NT2/D1 (cell line): ENCODE results near the gene CUL3.

ENCODE experiments used
- DNase-seq: peaks from one replicate; pipeline ENCODE4 v3.0.0-alpha.2; 2011; ENCODE audit warnings: low read depth, low spot score
- H3K27me3 ChIP-seq: 2 replicates; pipeline ENCODE4 v1.6.0; 2011; ENCODE audit warnings: mild to moderate bottlenecking; ENCODE audit not compliant: insufficient read length, insufficient read depth
- H3K36me3 ChIP-seq: 2 replicates; pipeline ENCODE4 v1.6.1; 2011; ENCODE audit warnings: mild to moderate bottlenecking, low read length, mixed read lengths; ENCODE audit not compliant: insufficient read depth, insufficient read length
- H3K4me1 ChIP-seq: 2 replicates; pipeline ENCODE4 v1.5.1; 2011; ENCODE audit not compliant: insufficient read depth, insufficient read length
- H3K4me3 ChIP-seq: 2 replicates; pipeline ENCODE4 v1.5.1; 2011; ENCODE audit warnings: low read depth; ENCODE audit not compliant: insufficient read length
- H3K9ac ChIP-seq: 2 replicates; pipeline ENCODE4 v1.6.0; 2011; ENCODE audit warnings: low read depth; ENCODE audit not compliant: insufficient read length
- H3K9me3 ChIP-seq: 2 replicates; pipeline ENCODE4 v1.5.1; 2011; ENCODE audit warnings: mild to moderate bottlenecking, low read length; ENCODE audit not compliant: insufficient read depth
- SUZ12 ChIP-seq: IDR thresholded peaks from 2 replicates; pipeline ENCODE4 v1.6.1; 2011; ENCODE audit not compliant: insufficient read length, insufficient read depth; ENCODE audit errors: extremely low read depth
- YY1 ChIP-seq: IDR thresholded peaks from 2 replicates; pipeline ENCODE4 v1.6.1; 2011; ENCODE audit not compliant: insufficient read length, insufficient read depth
- ZNF274 ChIP-seq: IDR thresholded peaks from 2 replicates; pipeline ENCODE4 v1.6.1; 2011; ENCODE audit warnings: mild to moderate bottlenecking, low read depth, low read length

CUL3 gene

GRCh38 chr2:224551693-224552092 is 33.5 kb downstream of the CUL3 start:
- H3K27me3 ChIP-seq: no peaks in the 10 kb centered on the region
- no peak for TF ChIP-seq SUZ12
- no peak for TF ChIP-seq ZNF274
- TF ChIP-seq YY1: no peak
- no peak overlapping the region for H3K9ac ChIP-seq
- peaks cover 40% of the 10 kb centered on the region for H3K36me3 ChIP-seq
- H3K4me3 ChIP-seq: no peak overlapping the region
- H3K9me3 ChIP-seq: no peaks in the 10 kb centered on the region
- no peaks in the 10 kb centered on the region for H3K4me1 ChIP-seq
- DNase-seq: no peak

GRCh38 chr2:224546926-224547325 is 38.2 kb downstream of the CUL3 start:
- no peaks in the 10 kb centered on the region for H3K27me3 ChIP-seq
- no peak overlapping the region for H3K9ac ChIP-seq
- H3K9me3 ChIP-seq: no peaks in the 10 kb centered on the region
- DNase-seq: no peak
- H3K4me3 ChIP-seq: no peak overlapping the region
- H3K4me1 ChIP-seq: no peaks in the 10 kb centered on the region
- peaks cover 21% of the 10 kb centered on the region for H3K36me3 ChIP-seq
- TF ChIP-seq YY1 (no peak), SUZ12 (no peak), ZNF274 (no peak)

- Histone ChIP-seq H3K4me1 (no peaks in the 10 kb centered on the region), H3K36me3 (peaks cover 28% of the 10 kb centered on the region), H3K4me3 (no peak overlapping the region), H3K9ac (no peak overlapping the region), H3K27me3 (no peaks in the 10 kb centered on the region), H3K9me3 (no peaks in the 10 kb centered on the region)
- TF ChIP-seq YY1 (no peak), SUZ12 (no peak), ZNF274 (no peak)
- no peak for DNase-seq
These were observed 39.1 kb downstream of the CUL3 start for GRCh38 chr2:224545884-224546644.

GRCh38 chr2:224543939-224544338 is 41.2 kb downstream of the CUL3 start:
- no peaks in the 10 kb centered on the region for H3K9me3 ChIP-seq
- H3K27me3 ChIP-seq: no peaks in the 10 kb centered on the region
- H3K36me3 ChIP-seq: peaks cover 38% of the 10 kb centered on the region
- no peak overlapping the region for H3K4me3 ChIP-seq
- H3K4me1 ChIP-seq: no peaks in the 10 kb centered on the region
- DNase-seq: no peak
- no peak overlapping the region for H3K9ac ChIP-seq
- TF ChIP-seq YY1 (no peak), ZNF274 (no peak), SUZ12 (no peak)

GRCh38 chr2:224538561-224539138 is 46.5 kb downstream of the CUL3 start:
- H3K36me3 ChIP-seq: peaks cover 43% of the 10 kb centered on the region
- no peak overlapping the region for H3K9ac ChIP-seq
- H3K27me3 ChIP-seq: no peaks in the 10 kb centered on the region
- no peak for DNase-seq
- no peaks in the 10 kb centered on the region for H3K9me3 ChIP-seq
- no peak overlapping the region for H3K4me3 ChIP-seq
- TF ChIP-seq ZNF274 (no peak), YY1 (no peak), SUZ12 (no peak)
- no peaks in the 10 kb centered on the region for H3K4me1 ChIP-seq

- TF ChIP-seq ZNF274: no peak
- TF ChIP-seq YY1: no peak
- no peak for TF ChIP-seq SUZ12
- H3K4me1 ChIP-seq: no peaks in the 10 kb centered on the region
- no peaks in the 10 kb centered on the region for H3K9me3 ChIP-seq
- H3K4me3 ChIP-seq: no peak overlapping the region
- DNase-seq: no peak
- no peak overlapping the region for H3K9ac ChIP-seq
- peaks cover 36% of the 10 kb centered on the region for H3K36me3 ChIP-seq
- H3K27me3 ChIP-seq: no peaks in the 10 kb centered on the region
These were observed 52.2 kb downstream of the CUL3 start for GRCh38 chr2:224532931-224533330.

GRCh38 chr2:224532441-224532840 is 52.7 kb downstream of the CUL3 start:
- H3K4me1 ChIP-seq: no peaks in the 10 kb centered on the region

More at GRCh38 chr2:224532441-224532840, 52.7 kb downstream of the CUL3 start:
- Histone ChIP-seq H3K9ac (no peak overlapping the region), H3K4me3 (no peak overlapping the region), H3K9me3 (no peaks in the 10 kb centered on the region), H3K27me3 (no peaks in the 10 kb centered on the region), H3K36me3 (peaks cover 35% of the 10 kb centered on the region)
- DNase-seq: no peak
- TF ChIP-seq SUZ12: no peak
